OCI-LY7 (cell line): ENCODE results near the gene KCNK1. TPM values are rescaled to one million over a fixed set of nuclear protein-coding genes. Genes with fewer than 3 reads are reported as not detected.

Experiments used
- BruUV-seq: library from RNA; stranded (reverse); fragments of 400-500 nt; replicated peaks from 2 replicates; lab custom pipeline; 2021; lab: Mats Ljungman, UMichigan
- CTCF ChIA-PET: fragments of 300-600 bp; sonication (Branson Sonifier 250); formaldehyde crosslinking; loops from one replicate; lab custom pipeline; 2022; ENCODE audit warnings: antibody characterized with exemption; ENCODE audit not compliant: unreplicated experiment; lab: Charles Lee
- POLR2A ChIA-PET: fragments of 300-600 bp; sonication (Branson Sonifier 250); formaldehyde crosslinking; loops from one replicate; lab custom pipeline; 2022; ENCODE audit warnings: antibody characterized with exemption; lab: Charles Lee
- DNase-seq: peaks from one replicate; pipeline ENCODE4 v3.0.0-alpha.2; 2015; ENCODE audit warnings: low spot score
- H2AFZ ChIP-seq: fragments of 200-600 bp; sonication (generic), shearing (Covaris generic); 2 replicates; pipeline ENCODE4 v1.6.1; 2014; ENCODE audit warnings: mild to moderate bottlenecking, antibody characterized with exemption, low read length, moderate library complexity
- H3K27ac ChIP-seq: fragments of 200-600 bp; sonication (generic); 2 replicates; pipeline ENCODE4 v1.5.1; 2014; ENCODE audit warnings: mixed run types, low read depth, mild to moderate bottlenecking, moderate library complexity, low read length, inconsistent platforms; ENCODE audit not compliant: poor library complexity, severe bottlenecking
- H3K36me3 ChIP-seq: fragments of 200-600 bp; sonication (generic); 2 replicates; pipeline ENCODE4 v1.6.1; 2014; ENCODE audit warnings: mild to moderate bottlenecking, antibody characterized with exemption, low read length, moderate library complexity, mixed read lengths; ENCODE audit not compliant: insufficient read depth
- H3K4me1 ChIP-seq: fragments of 200-600 bp; sonication (generic); 2 replicates; pipeline ENCODE4 v1.5.1; 2014; ENCODE audit warnings: mild to moderate bottlenecking, low read length; ENCODE audit not compliant: insufficient read depth, poor library complexity, severe bottlenecking
- H3K4me2 ChIP-seq: fragments of 200-600 bp; sonication (generic); 2 replicates; pipeline ENCODE4 v1.6.1; 2014; ENCODE audit warnings: mild to moderate bottlenecking, low read length
- H3K4me3 ChIP-seq: fragments of 200-600 bp; sonication (generic); 2 replicates; pipeline ENCODE4 v1.5.1; 2014; ENCODE audit warnings: mild to moderate bottlenecking, low read depth, low read length; ENCODE audit not compliant: poor library complexity, severe bottlenecking
- H3K79me2 ChIP-seq: fragments of 200-600 bp; sonication (generic); 2 replicates; pipeline ENCODE4 v1.6.1; 2016; ENCODE audit warnings: low read depth, mild to moderate bottlenecking, low read length, moderate library complexity, mixed read lengths; ENCODE audit not compliant: insufficient read depth
- H3K9me2 ChIP-seq: fragments of 200-600 bp; sonication (generic); 2 replicates; pipeline ENCODE4 v1.6.1; 2016; ENCODE audit warnings: mild to moderate bottlenecking, low read length, mixed read lengths; ENCODE audit not compliant: insufficient read depth
- H3K9me3 ChIP-seq: fragments of 200-600 bp; sonication (generic); 2 replicates; pipeline ENCODE4 v1.6.1; 2014; ENCODE audit warnings: mild to moderate bottlenecking, mixed run types, low read length, mixed read lengths
- H4K20me1 ChIP-seq: fragments of 200-600 bp; sonication (generic); 2 replicates; pipeline ENCODE4 v1.6.1; 2014; ENCODE audit warnings: mild to moderate bottlenecking, antibody characterized with exemption, low read length, moderate library complexity, mixed read lengths; ENCODE audit not compliant: insufficient read depth
- CTCF ChIP-seq: fragments of 200-600 bp; sonication (generic); conservative IDR thresholded peaks from 2 replicates; pipeline ENCODE4 v1.5.1; 2014; ENCODE audit warnings: mild to moderate bottlenecking, antibody characterized with exemption, low read length, moderate library complexity, mixed read lengths
- EZH2phosphoT487 ChIP-seq: fragments of 200-600 bp; sonication (generic); IDR thresholded peaks from 2 replicates; pipeline ENCODE4 v1.6.1; 2018; ENCODE audit warnings: low read depth, borderline replicate concordance, mild to moderate bottlenecking, mixed run types, antibody characterized with exemption, low read length, moderate library complexity, mixed read lengths
- intact Hi-C: fragments of 100-400 bp; cut with micrococcal nuclease; formaldehyde crosslinking; loops from one replicate; pipeline ENCODE4 v1.10.0; 2022; ENCODE audit not compliant: unreplicated experiment
- total RNA-seq, 2 experiments: library from RNA; depleted of rRNA in 1 of 2; stranded (reverse); fragments of >200 nt in 1 of 2; shearing (Covaris generic) in 1 of 2; gene quantifications; 2 replicates each; pipeline ENCODE4 v1.2.3, GENCODE V29; 2014 to 2022

The KCNK1 gene
- total RNA-seq, 2 experiments from 2014 or later = not detected

GRCh38 chr1:233704898-233705723, 91.2 kb downstream of the KCNK1 start:
- TF ChIP-seq CTCF (no peak), EZH2phosphoT487 (no peak)
- Histone ChIP-seq H3K36me3 (no peaks in the 10 kb centered on the region), H3K27ac (no peak overlapping the region), H3K9me2 (no peaks in the 10 kb centered on the region), H3K4me2 (no peak overlapping the region), H3K79me2 (no peaks in the 10 kb centered on the region), H3K4me1 (no peaks in the 10 kb centered on the region), H3K4me3 (no peak overlapping the region), H3K9me3 (no peaks in the 10 kb centered on the region), H2AFZ (no peak overlapping the region), H4K20me1 (no peaks in the 10 kb centered on the region)
- POLR2A ChIA-PET = interaction anchor here (0.7 kb wide), 1 partner anchor 72 kb away, joined by 5 read pairs; no protein-coding TSS in a partner anchor
- CTCF ChIA-PET = no interaction called here
- no peak for DNase-seq
- no TSS peak for BruUV-seq
- intact Hi-C loops = no loop called here

GRCh38 chr1:233707153-233707879, 93.4 kb downstream of the KCNK1 start:
- H3K4me2 ChIP-seq = no peak overlapping the region
- H3K9me2 ChIP-seq = no peaks in the 10 kb centered on the region
- CTCF ChIA-PET = no interaction called here
- H3K36me3 ChIP-seq = no peaks in the 10 kb centered on the region
- intact Hi-C loops = no loop called here
- no peaks in the 10 kb centered on the region for H4K20me1 ChIP-seq
- POLR2A ChIA-PET = no interaction called here
- H3K9me3 ChIP-seq = no peaks in the 10 kb centered on the region
- no peak for DNase-seq
- H2AFZ ChIP-seq = no peak overlapping the region
- H3K79me2 ChIP-seq = no peaks in the 10 kb centered on the region
- TF ChIP-seq CTCF = no peak
- no peak overlapping the region for H3K4me3 ChIP-seq
- no peak overlapping the region for H3K27ac ChIP-seq
- no peaks in the 10 kb centered on the region for H3K4me1 ChIP-seq
- no TSS peak for BruUV-seq
